Tibial nerve (tissue), 4 donors: ENCODE measurements around the gene KLHL22.
"Not testable (repeated sequence)": the region's sequence is repeated elsewhere in the genome, so short reads cannot be mapped to it uniquely, and the experiment has no call there.

Experiments
- EP300 ChIP-seq, 2 donors: sonication (generic); formaldehyde crosslinking; IDR thresholded peaks; one replicate each; pipeline ENCODE4 v1.6.1; 2017; ENCODE audit warnings: antibody characterized with exemption in 2 of 2, mild to moderate bottlenecking in 1 of 2
- POLR2A ChIP-seq, 2 donors: fragments of 450-650 bp; IDR thresholded peaks; one replicate each; pipeline ENCODE4 v1.6.1; 2017; ENCODE audit warnings: antibody characterized with exemption in 2 of 2, mild to moderate bottlenecking in 2 of 2, moderate library complexity in 2 of 2
- TF ChIP-seq, protein P1 (sequence below), 5 experiments: fragments of 200-600 bp in 3 of 5; fragments of 450-650 bp in 2 of 5; sonication (generic) in 3 of 5; IDR thresholded peaks; one replicate each; pipeline ENCODE4 v1.5.1; 2016 to 2019; ENCODE audit warnings: antibody characterized with exemption in 5 of 5, mild to moderate bottlenecking in 3 of 5, moderate library complexity in 2 of 5

GRCh38 chr22:20415699-20416098 lies 79.9 kb downstream of the KLHL22 start:
- TF ChIP-seq, protein P1, sequence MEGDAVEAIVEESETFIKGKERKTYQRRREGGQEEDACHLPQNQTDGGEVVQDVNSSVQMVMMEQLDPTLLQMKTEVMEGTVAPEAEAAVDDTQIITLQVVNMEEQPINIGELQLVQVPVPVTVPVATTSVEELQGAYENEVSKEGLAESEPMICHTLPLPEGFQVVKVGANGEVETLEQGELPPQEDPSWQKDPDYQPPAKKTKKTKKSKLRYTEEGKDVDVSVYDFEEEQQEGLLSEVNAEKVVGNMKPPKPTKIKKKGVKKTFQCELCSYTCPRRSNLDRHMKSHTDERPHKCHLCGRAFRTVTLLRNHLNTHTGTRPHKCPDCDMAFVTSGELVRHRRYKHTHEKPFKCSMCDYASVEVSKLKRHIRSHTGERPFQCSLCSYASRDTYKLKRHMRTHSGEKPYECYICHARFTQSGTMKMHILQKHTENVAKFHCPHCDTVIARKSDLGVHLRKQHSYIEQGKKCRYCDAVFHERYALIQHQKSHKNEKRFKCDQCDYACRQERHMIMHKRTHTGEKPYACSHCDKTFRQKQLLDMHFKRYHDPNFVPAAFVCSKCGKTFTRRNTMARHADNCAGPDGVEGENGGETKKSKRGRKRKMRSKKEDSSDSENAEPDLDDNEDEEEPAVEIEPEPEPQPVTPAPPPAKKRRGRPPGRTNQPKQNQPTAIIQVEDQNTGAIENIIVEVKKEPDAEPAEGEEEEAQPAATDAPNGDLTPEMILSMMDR (IDR thresholded peaks at IDR 0.05): not testable (repeated sequence)
- not testable (repeated sequence) for TF ChIP-seq EP300, POLR2A (IDR thresholded peaks at IDR 0.05)
